Erythroblast (primary cell): Measurements from ENCODE around the gene CHGA.

Experiments
- DNase-seq, 2 experiments: peaks; one replicate each; lab custom pipeline; 2025; lab: John Stamatoyannopoulos, UW
- GATA1 ChIP-seq: IDR thresholded peaks from 2 replicates; pipeline ENCODE4 v1.6.1; 2011; ENCODE audit warnings: low read depth, mild to moderate bottlenecking, control low read depth, low read length, moderate library complexity
- POLR2A ChIP-seq: IDR thresholded peaks from 2 replicates; pipeline ENCODE4 v1.6.1; 2011; ENCODE audit warnings: mild to moderate bottlenecking, low read length

Gene CHGA

GRCh38 chr14:92895352-92895878, 27.5 kb upstream of the CHGA start:
- DNase-seq: no peak
- TF ChIP-seq GATA1: no peak
- no peak for TF ChIP-seq POLR2A

DNA sequence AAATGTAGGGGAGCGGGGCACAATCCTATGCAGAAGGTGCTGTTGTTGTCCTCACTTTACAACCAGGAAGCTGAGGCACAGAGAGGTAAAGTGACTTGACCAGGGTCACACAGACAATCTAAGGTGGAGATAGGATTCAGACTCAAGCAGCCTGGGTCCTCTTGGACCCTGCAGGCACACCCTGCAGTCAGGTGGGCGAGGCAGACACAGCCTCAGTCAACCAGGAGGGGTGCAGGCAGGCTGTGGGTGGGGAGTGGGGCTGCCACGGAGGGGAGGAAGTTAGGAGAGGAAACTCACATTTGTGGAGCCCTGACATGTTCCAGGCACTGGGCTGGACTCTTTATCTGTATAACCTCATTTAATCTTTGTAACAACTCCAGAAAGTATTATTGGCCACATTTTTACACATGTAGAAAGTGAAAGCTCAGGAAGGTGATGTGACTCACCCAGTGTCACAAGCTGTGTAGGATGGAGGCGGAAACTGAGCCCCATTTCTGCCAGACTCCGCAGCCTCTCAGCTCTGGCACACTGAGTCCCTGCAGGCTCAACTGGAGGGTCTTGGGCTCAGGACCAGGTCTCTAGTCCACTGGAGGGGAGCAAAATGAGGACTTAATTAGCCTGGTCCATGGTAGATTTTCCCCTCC, 24.9 kb upstream of the CHGA start:
- TF ChIP-seq POLR2A (no peak), GATA1 (no peak)
- DNase-seq: no peak

GRCh38 chr14:92898566-92899131, 24.3 kb upstream of the CHGA start:
- TF ChIP-seq POLR2A: no peak
- TF ChIP-seq GATA1: no peak
- DNase-seq: no peak

DNA sequence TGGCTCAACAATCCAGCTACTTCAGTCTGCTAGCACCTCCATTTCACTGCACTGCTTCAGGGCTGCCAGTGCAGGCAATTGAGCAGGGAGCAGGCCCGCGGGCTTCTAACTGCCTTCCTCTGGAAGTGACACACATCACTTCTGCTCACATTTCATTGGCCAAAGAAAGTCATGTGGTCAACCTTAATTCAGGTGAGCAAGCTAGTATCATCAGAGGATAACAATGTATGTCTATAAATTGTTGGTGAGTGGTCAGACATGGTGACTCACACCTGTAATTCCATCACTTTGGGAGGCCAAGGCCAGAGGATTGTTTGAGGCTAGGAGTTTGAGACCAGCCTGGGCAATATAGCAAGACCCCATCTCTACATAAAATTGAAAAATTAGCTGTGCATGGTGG, 22.3 kb upstream of the CHGA start:
- TF ChIP-seq POLR2A: no peak
- no peak for TF ChIP-seq GATA1
- no peak for DNase-seq

GRCh38 chr14:92902191-92902590, 20.8 kb upstream of the CHGA start:
- no peak for DNase-seq
- TF ChIP-seq POLR2A (no peak), GATA1 (no peak)

GRCh38 chr14:92902726-92903125, 20.2 kb upstream of the CHGA start:
- no peak for DNase-seq
- no peak for TF ChIP-seq GATA1
- no peak for TF ChIP-seq POLR2A

DNA sequence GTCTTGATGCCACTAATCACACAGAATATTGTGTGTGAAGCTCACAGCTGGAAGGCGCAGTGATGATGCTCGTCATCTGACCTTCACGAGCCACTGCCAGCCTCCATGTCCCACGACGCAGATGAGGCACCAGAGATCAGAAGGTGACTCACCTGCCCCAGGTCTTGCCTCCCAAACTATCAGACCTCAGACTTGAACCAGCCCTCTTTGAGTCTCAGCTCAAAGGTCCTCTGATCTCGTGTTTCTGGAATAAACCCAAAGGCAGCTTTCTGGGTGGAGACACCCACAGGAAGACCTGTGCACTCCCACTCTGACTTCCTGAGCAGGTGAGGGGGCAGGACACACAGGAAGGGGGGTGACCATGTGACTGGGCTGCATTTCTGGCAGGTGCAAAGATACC, 19.6 kb upstream of the CHGA start:
- TF ChIP-seq GATA1 (no peak), POLR2A (no peak)
- DNase-seq: no peak

DNA sequence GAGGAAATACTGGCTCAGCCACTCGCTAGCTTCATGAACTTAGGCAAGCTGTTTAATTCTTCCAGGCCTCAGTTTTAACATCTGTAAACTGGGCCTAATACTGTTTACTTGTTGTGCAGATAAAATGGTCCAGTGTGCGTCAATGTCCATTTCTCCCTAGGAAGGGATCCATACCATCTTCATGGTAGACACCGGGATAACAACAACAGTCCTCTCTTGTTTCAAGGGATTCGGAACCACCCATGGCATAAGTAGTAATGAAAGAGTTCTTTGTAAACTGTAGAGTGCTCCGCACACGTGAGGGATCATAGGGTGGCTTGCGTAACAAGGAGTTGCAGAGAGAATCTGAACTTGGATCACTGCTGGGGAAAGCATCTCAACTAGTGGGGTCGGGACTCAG, 17.3 kb upstream of the CHGA start:
- DNase-seq: no peak

GRCh38 chr14:92906420-92906819, 16.5 kb upstream of the CHGA start:
- DNase-seq: no peak
- TF ChIP-seq POLR2A (no peak), GATA1 (no peak)

More for the DNA sequence above, 17.3 kb upstream of the CHGA start:
- TF ChIP-seq GATA1 (no peak), POLR2A (no peak)

GRCh38 chr14:92906823-92907222, 16.1 kb upstream of the CHGA start:
- TF ChIP-seq POLR2A: no peak
- no peak for TF ChIP-seq GATA1
- no peak for DNase-seq

DNA sequence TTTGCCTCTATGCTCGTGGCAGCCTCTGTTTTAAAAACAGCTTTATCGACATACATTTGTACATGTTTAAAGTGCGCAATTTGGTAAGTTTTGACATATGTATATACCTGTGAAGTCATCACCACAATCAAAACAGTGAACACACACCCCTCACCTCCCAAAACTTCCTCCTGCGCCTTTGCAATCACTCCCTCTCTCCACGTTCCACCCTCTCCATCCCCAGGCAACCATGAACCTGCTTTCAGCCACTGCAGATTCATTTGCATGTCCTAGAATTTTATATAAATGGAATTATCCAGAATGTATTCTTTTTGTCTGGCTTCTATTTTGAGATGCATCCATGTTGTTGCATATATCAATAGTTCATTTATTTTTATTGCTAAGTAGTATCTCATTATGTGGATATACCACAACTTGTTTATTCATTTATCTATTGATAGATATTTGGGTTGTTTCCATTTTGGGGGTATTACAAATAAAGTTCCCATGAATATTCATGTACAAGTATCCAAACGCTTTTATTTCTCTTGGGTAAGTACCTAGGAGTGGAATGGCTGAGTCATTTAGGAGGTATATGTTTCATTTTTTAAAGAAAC, 15.5 kb upstream of the CHGA start:
- TF ChIP-seq GATA1 (no peak), POLR2A (no peak)
- DNase-seq: no peak

GRCh38 chr14:92914087-92914656, 8.8 kb upstream of the CHGA start:
- no peak for TF ChIP-seq GATA1
- TF ChIP-seq POLR2A: no peak
- peak; percentile 39 to 47 for DNase-seq

DNA sequence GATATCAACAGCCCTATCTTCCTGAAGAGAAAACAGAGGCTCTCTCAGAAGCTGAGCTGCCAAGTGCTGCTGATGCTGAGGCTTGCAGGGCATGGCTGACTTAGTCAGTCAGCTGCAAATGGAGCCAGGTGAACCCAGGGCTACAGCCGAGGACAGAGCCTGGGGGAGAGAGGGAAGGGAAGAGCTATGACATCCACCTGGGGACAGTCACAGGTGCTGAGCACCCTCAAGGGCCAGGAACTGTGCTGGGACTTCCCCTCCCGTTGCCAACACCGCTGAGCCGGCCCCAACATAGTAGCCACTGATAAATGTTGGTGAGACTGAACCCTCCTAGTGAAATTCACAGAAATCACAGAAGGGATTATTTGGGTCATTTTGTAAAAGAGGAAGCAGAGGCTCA, 6.7 kb upstream of the CHGA start:
- TF ChIP-seq POLR2A: no peak
- TF ChIP-seq GATA1: no peak
- DNase-seq: no peak

DNA sequence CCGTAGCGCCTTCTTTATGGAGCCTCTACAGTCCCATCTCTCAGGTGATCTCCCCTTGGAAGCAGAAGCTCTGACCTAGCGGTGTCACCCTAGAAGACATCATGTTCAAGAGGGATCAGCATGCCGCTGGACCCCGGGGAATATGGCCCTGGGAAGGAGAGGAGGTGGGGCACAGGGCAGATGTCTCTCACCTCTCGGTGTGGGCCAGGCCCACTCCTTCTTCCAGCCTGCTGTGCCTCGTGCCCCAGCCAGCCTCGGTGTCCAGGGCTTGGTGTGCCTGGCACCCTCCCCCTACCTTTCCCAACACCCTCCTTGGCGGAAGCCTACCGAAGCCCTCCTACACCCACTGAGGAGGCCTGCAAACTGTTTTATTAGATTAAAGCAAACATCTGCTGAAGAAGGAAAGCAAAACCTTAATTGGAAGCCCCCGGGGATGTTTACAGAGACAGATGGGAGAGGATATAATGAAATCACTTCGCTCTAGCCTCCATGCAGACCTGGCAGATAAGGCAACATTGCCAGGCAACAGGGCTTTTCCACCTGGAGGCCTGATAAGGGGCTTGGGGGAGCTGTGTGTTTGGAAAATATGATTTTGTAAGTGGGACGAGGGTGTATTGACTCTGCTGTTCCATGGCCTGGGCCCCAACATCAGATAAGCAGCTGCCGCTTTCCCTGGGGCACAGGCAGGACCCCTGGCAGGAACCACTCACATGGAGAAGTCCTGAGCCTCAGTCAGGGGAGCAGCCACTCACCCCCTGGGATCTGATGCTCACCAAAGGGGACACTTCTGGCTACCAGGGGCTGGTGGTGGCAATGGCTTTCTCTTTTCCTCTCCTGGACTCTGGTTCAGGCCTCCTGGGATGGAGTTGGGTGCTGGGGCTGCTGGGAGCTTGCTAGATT, 5.7 kb upstream of the CHGA start:
- DNase-seq: no peak
- TF ChIP-seq POLR2A: no peak
